PC-3 (cell line): ENCODE measurements around the gene NUAK2. TPM values are rescaled to one million over a fixed set of nuclear protein-coding genes. Genes with fewer than 3 reads are reported as not detected.

Experiments used
- ATAC-seq: fragments of 200-7000 bp; cut with Tn5 transposase; 2 replicates; pipeline ENCODE4 v1.9.1; 2020; ENCODE audit warnings: mild to moderate bottlenecking, moderate library complexity
- BruUV-seq: library from RNA; stranded (reverse); fragments of 400-500 nt; replicated peaks from 2 replicates; lab custom pipeline; 2021; lab: Mats Ljungman, UMichigan
- CTCF ChIA-PET: fragments of 300-600 bp; sonication (Branson Sonifier 250); formaldehyde crosslinking; loops from one replicate; lab custom pipeline; 2022; ENCODE audit warnings: antibody characterized with exemption; lab: Charles Lee
- POLR2A ChIA-PET: fragments of 300-600 bp; sonication (Branson Sonifier 250); formaldehyde crosslinking; loops from one replicate; lab custom pipeline; 2022; ENCODE audit warnings: antibody characterized with exemption; ENCODE audit not compliant: unreplicated experiment; lab: Charles Lee
- DNase-seq: peaks from one replicate; pipeline ENCODE4 v3.0.0-alpha.2; 2015
- H2AFZ ChIP-seq: fragments of 300-600 bp; sonication (generic); 2 replicates; pipeline ENCODE4 v1.6.0; 2016; ENCODE audit warnings: antibody characterized with exemption, low read length
- H3F3A ChIP-seq: fragments of 300-600 bp; sonication (generic); one replicate; pipeline ENCODE4 v1.6.0; 2017; ENCODE audit warnings: antibody characterized with exemption, low read length, control low read depth, mild to moderate bottlenecking; ENCODE audit not compliant: unreplicated experiment
- H3K27ac ChIP-seq: fragments of 300-600 bp; sonication (generic); 2 replicates; pipeline ENCODE4 v1.5.1; 2016; ENCODE audit warnings: mild to moderate bottlenecking, low read length
- H3K27me3 ChIP-seq: fragments of 300-600 bp; sonication (generic); 2 replicates; pipeline ENCODE4 v1.6.1; 2016; ENCODE audit warnings: low read length, mixed read lengths
- H3K36me3 ChIP-seq: fragments of 300-600 bp; sonication (generic); 2 replicates; pipeline ENCODE4 v1.6.1; 2016; ENCODE audit warnings: low read depth, mixed run types, low read length, mixed read lengths
- H3K4me1 ChIP-seq: fragments of 300-600 bp; sonication (generic); 2 replicates; pipeline ENCODE4 v1.5.1; 2016; ENCODE audit warnings: low read length; ENCODE audit not compliant: insufficient read depth
- H3K4me2 ChIP-seq: fragments of 300-600 bp; sonication (generic); 2 replicates; pipeline ENCODE4 v1.6.0; 2016; ENCODE audit warnings: low read length
- H3K4me3 ChIP-seq: fragments of 300-600 bp; sonication (generic); 2 replicates; pipeline ENCODE4 v1.5.1; 2016; ENCODE audit warnings: mild to moderate bottlenecking, low read length, mixed read lengths
- H3K79me2 ChIP-seq: fragments of 300-600 bp; sonication (generic); 2 replicates; pipeline ENCODE4 v1.6.1; 2017; ENCODE audit warnings: low read length, mixed read lengths
- H3K9ac ChIP-seq: fragments of 300-600 bp; sonication (generic); 2 replicates; pipeline ENCODE4 v1.6.0; 2016; ENCODE audit warnings: mild to moderate bottlenecking, low read length
- H3K9me2 ChIP-seq: fragments of 300-600 bp; sonication (generic); replicated peaks from 2 replicates; pipeline ENCODE4 v1.6.1; 2016; ENCODE audit warnings: mixed run types, low read length, mixed read lengths
- H3K9me3 ChIP-seq: fragments of 300-600 bp; sonication (generic); 2 replicates; pipeline ENCODE4 v1.6.1; 2016; ENCODE audit warnings: low read length, mixed read lengths
- H4K20me1 ChIP-seq: fragments of 300-600 bp; sonication (generic); 2 replicates; pipeline ENCODE4 v1.6.1; 2016; ENCODE audit warnings: low read length, mixed read lengths
- CTCF ChIP-seq: fragments of 300-600 bp; sonication (generic); conservative IDR thresholded peaks from 2 replicates; pipeline ENCODE4 v1.5.1; 2017; ENCODE audit warnings: antibody characterized with exemption, low read depth, mild to moderate bottlenecking, low read length
- EZH2 ChIP-seq: fragments of 300-600 bp; sonication (generic); IDR thresholded peaks from one replicate; pipeline ENCODE4 v1.6.1; 2017; ENCODE audit warnings: antibody characterized with exemption, mild to moderate bottlenecking, low read length; ENCODE audit not compliant: unreplicated experiment
- EZH2phosphoT487 ChIP-seq: fragments of 300-600 bp; sonication (generic); IDR thresholded peaks from 2 replicates; pipeline ENCODE4 v1.6.1; 2018; ENCODE audit warnings: mild to moderate bottlenecking, antibody characterized with exemption, low read length, borderline replicate concordance
- intact Hi-C: fragments of 100-400 bp; cut with micrococcal nuclease; formaldehyde crosslinking; loops from 2 replicates; pipeline ENCODE4 v1.9.0; 2023
- total RNA-seq: library from RNA; depleted of rRNA; stranded (reverse); fragments of >200 nt; gene quantifications from 2 replicates; pipeline ENCODE4 v1.2.3, GENCODE V29; 2014

NUAK2 gene
- total RNA-seq, 1 experiment from 2014 or later, result 3.8 TPM

GRCh38 chr1:205317311-205317917 is 4.1 kb downstream of the NUAK2 start:
- Histone ChIP-seq H3K4me1 (peaks cover 42% of the 10 kb centered on the region), H3K9me2 (no peaks in the 10 kb centered on the region), H3K27me3 (no peaks in the 10 kb centered on the region), H3K4me3 (no peak overlapping the region), H3F3A (no peaks in the 10 kb centered on the region), H2AFZ (no peak overlapping the region), H3K36me3 (no peaks in the 10 kb centered on the region), H3K9me3 (no peaks in the 10 kb centered on the region), H3K9ac (no peak overlapping the region), H4K20me1 (no peaks in the 10 kb centered on the region), H3K79me2 (peaks cover 59% of the 10 kb centered on the region), H3K4me2 (peak overlapping the region; percentile 54), H3K27ac (no peak overlapping the region)
- intact Hi-C loops, result no loop called here
- ChIA-PET POLR2A (no interaction called here), CTCF (interaction anchor here (1.1 kb wide), 2 partner anchors 33 to 44 kb away, joined by 3 to 5 read pairs; no protein-coding TSS in a partner anchor)
- ATAC-seq (peak; percentile 25), DNase-seq (peak; percentile 85)
- no TSS peak for BruUV-seq
- TF ChIP-seq EZH2phosphoT487 (no peak), CTCF (0 out of 2 replicates have a peak, but pooled peaks have one; percentile 14)

- peaks cover 39% of the 10 kb centered on the region for H3K4me1 ChIP-seq
Observed at GRCh38 chr1:205316161-205316566, 5.4 kb downstream of the NUAK2 start.

More at GRCh38 chr1:205316161-205316566, 5.4 kb downstream of the NUAK2 start:
- DNase-seq (no peak), ATAC-seq (no peak)
- H3K4me3 ChIP-seq, result no peak overlapping the region
- H3K9me3 ChIP-seq, result no peaks in the 10 kb centered on the region
- no peak overlapping the region for H3K4me2 ChIP-seq
- ChIA-PET POLR2A (interaction anchor here (0.6 kb wide), 1 partner anchor 12 kb away, joined by 3 read pairs; no protein-coding TSS in a partner anchor), CTCF (no interaction called here)
- no peaks in the 10 kb centered on the region for H4K20me1 ChIP-seq
- no peak overlapping the region for H3K9ac ChIP-seq
- H3K27me3 ChIP-seq, result no peaks in the 10 kb centered on the region
- H2AFZ ChIP-seq, result no peak overlapping the region
- no peak for TF ChIP-seq EZH2
- no peak for TF ChIP-seq EZH2phosphoT487
- no peak for TF ChIP-seq CTCF
- intact Hi-C loops, result no loop called here
- BruUV-seq, result no TSS peak
- no peaks in the 10 kb centered on the region for H3K9me2 ChIP-seq
- no peak overlapping the region for H3K27ac ChIP-seq
- no peaks in the 10 kb centered on the region for H3F3A ChIP-seq
- no peaks in the 10 kb centered on the region for H3K36me3 ChIP-seq
- peaks cover 58% of the 10 kb centered on the region for H3K79me2 ChIP-seq
